Astrocyte (in vitro differentiated cells and primary cell): ENCODE measurements around the gene RFESD.

Source experiments
- CTCF ChIP-seq: IDR thresholded peaks from 2 replicates; pipeline ENCODE4 v1.5.1; 2011; ENCODE audit warnings: low read depth, mild to moderate bottlenecking, inconsistent platforms, low read length, moderate library complexity; ENCODE audit not compliant: insufficient read depth
- EZH2 ChIP-seq: IDR thresholded peaks from 2 replicates; pipeline ENCODE4 v1.6.1; 2012; ENCODE audit warnings: mild to moderate bottlenecking, low read length, inconsistent platforms; ENCODE audit not compliant: insufficient read depth

DNA sequence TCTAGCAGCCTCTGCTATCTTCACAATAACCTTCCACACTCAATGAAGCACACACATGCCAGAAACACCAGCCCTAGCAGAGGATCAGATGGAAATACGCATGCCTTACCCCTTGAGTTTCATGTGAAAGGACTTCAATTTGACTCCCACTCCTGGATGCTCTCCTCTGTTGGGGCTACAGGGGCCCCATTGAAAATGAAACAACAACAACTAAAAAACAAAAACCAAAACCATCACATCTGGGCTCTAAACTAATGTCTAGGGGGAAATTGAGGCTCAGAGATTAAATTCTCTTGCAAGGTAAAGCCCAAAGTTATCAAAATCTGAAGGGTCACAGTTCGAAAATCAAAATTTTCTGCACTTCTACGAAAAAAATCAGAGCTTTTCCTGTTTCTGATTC lies 7.9 kb upstream of the RFESD start:
- TF ChIP-seq CTCF: no peak
- no peak for TF ChIP-seq EZH2
